OCI-LY7 (cell line): ENCODE data around the gene CTNND2.

ENCODE experiments used
- CTCF ChIP-seq: fragments of 200-600 bp; sonication (generic); conservative IDR thresholded peaks from 2 replicates; pipeline ENCODE4 v1.5.1; 2014; ENCODE audit warnings: mild to moderate bottlenecking, antibody characterized with exemption, low read length, moderate library complexity, mixed read lengths
- EZH2phosphoT487 ChIP-seq: fragments of 200-600 bp; sonication (generic); IDR thresholded peaks from 2 replicates; pipeline ENCODE4 v1.6.1; 2018; ENCODE audit warnings: low read depth, borderline replicate concordance, mild to moderate bottlenecking, mixed run types, antibody characterized with exemption, low read length, moderate library complexity, mixed read lengths

- TF ChIP-seq CTCF (no peak), EZH2phosphoT487 (no peak)
Measured at GRCh38 chr5:11047625-11048024, 856.6 kb downstream of the CTNND2 start.
